Liver (tissue), 9 donors: ENCODE results near the gene OR5B3. TPM values are rescaled to one million over a fixed set of nuclear protein-coding genes. Genes with fewer than 3 reads are reported as not detected.

Experiments
- DNase-seq: peaks from one replicate; pipeline ENCODE4 v3.0.0-alpha.2; 2017; ENCODE audit warnings: low spot score
- H3K27ac ChIP-seq, 2 donors: one replicate each; pipeline ENCODE4 v1.7.0; 2013; ENCODE audit warnings: inconsistent platforms in 2 of 2, low read length in 2 of 2, control low read depth in 1 of 2, low read depth in 1 of 2, mild to moderate bottlenecking in 1 of 2
- H3K27me3 ChIP-seq, 4 donors: one replicate each; pipeline versions ENCODE4 v1.6.1 to v1.7.0; 2013; ENCODE audit warnings: low read length in 3 of 4, inconsistent platforms in 1 of 4, mild to moderate bottlenecking in 1 of 4, moderate library complexity in 1 of 4; ENCODE audit not compliant: control insufficient read depth in 4 of 4, insufficient read depth in 4 of 4
- H3K36me3 ChIP-seq, 4 donors: one replicate each; pipeline versions ENCODE4 v1.6.1 to v1.7.0; 2013; ENCODE audit warnings: low read length in 3 of 4, mild to moderate bottlenecking in 3 of 4, low read depth in 1 of 4, moderate library complexity in 1 of 4; ENCODE audit not compliant: control insufficient read depth in 4 of 4, insufficient read depth in 3 of 4
- H3K4me1 ChIP-seq, 4 donors: one replicate each; pipeline versions ENCODE4 v1.6.1 to v1.7.0; 2013; ENCODE audit warnings: low read length in 3 of 4, mild to moderate bottlenecking in 3 of 4, moderate library complexity in 1 of 4; ENCODE audit not compliant: control insufficient read depth in 4 of 4, insufficient read depth in 4 of 4
- H3K4me3 ChIP-seq, 3 donors: one replicate each; pipeline versions ENCODE4 v1.6.1 to v1.7.0; 2013; ENCODE audit warnings: low read length in 3 of 3, control low read depth in 1 of 3, low read depth in 1 of 3, mild to moderate bottlenecking in 1 of 3
- H3K9ac ChIP-seq, 2 donors: one replicate each; pipeline ENCODE4 v1.7.0; 2013; ENCODE audit warnings: low read length in 2 of 2, mild to moderate bottlenecking in 2 of 2, moderate library complexity in 2 of 2, control low read depth in 1 of 2, low read depth in 1 of 2
- H3K9me3 ChIP-seq, 4 donors: one replicate each; pipeline versions ENCODE4 v1.6.1 to v1.7.0; 2013; ENCODE audit warnings: low read length in 3 of 4; ENCODE audit not compliant: control insufficient read depth in 4 of 4
- ATF3 ChIP-seq: IDR thresholded peaks from 2 replicates; pipeline ENCODE4 v1.6.1; 2016; ENCODE audit warnings: antibody characterized with exemption
- CTCF ChIP-seq: fragments of 150-350 bp; IDR thresholded peaks from 2 replicates; pipeline ENCODE4 v1.5.1; 2017; ENCODE audit warnings: improper control_type of control experiment, low read depth, low read length; ENCODE audit not compliant: missing input control
- EGR1 ChIP-seq, 2 donors: IDR thresholded peaks; 2 replicates each; pipeline ENCODE4 v1.6.1; 2016 to 2018; ENCODE audit warnings: antibody characterized with exemption in 2 of 2, low read depth in 2 of 2
- FOXA1 ChIP-seq: IDR thresholded peaks from 2 replicates; pipeline ENCODE4 v1.6.1; 2016; ENCODE audit warnings: antibody characterized with exemption
- FOXA2 ChIP-seq: IDR thresholded peaks from 2 replicates; pipeline ENCODE4 v1.6.1; 2016; ENCODE audit warnings: antibody characterized with exemption
- GABPA ChIP-seq, 2 donors: IDR thresholded peaks in 1 of 2; conservative IDR thresholded peaks in 1 of 2; 2 replicates each; pipeline ENCODE4 v1.6.1; 2016; ENCODE audit warnings: antibody characterized with exemption in 2 of 2, mild to moderate bottlenecking in 1 of 2, moderate library complexity in 1 of 2
- HNF4A ChIP-seq, 2 donors: conservative IDR thresholded peaks; 2 replicates each; pipeline ENCODE4 v1.6.1; 2016; ENCODE audit warnings: antibody characterized with exemption in 2 of 2, mild to moderate bottlenecking in 2 of 2
- JUND ChIP-seq, 2 donors: IDR thresholded peaks; 2 replicates each; pipeline ENCODE4 v1.6.1; 2016; ENCODE audit warnings: antibody characterized with exemption in 2 of 2
- NR2F2 ChIP-seq: IDR thresholded peaks from 2 replicates; pipeline ENCODE4 v1.6.1; 2016; ENCODE audit warnings: antibody characterized with exemption
- REST ChIP-seq: IDR thresholded peaks from 2 replicates; pipeline ENCODE4 v1.6.1; 2016; ENCODE audit warnings: antibody characterized with exemption, mild to moderate bottlenecking
- RXRA ChIP-seq, 2 donors: IDR thresholded peaks; 2 replicates each; pipeline ENCODE4 v1.6.1; 2017 to 2018; ENCODE audit warnings: antibody characterized with exemption in 2 of 2, mild to moderate bottlenecking in 1 of 2
- SP1 ChIP-seq: IDR thresholded peaks from 2 replicates; pipeline ENCODE4 v1.6.1; 2018; ENCODE audit warnings: antibody characterized with exemption, mild to moderate bottlenecking
- TAF1 ChIP-seq: conservative IDR thresholded peaks from 2 replicates; pipeline ENCODE4 v1.6.1; 2016; ENCODE audit warnings: antibody characterized with exemption, mild to moderate bottlenecking
- ZBTB33 ChIP-seq: IDR thresholded peaks from 2 replicates; pipeline ENCODE4 v1.6.1; 2016; ENCODE audit warnings: antibody characterized with exemption
- WGBS: extraction: QIAGEN DNeasy Blood & Tissue Kit; methylation state at CpG from one replicate; pipeline ENCODE4 v1.1.7; 2013; 5-methylcytosine and 5-hydroxymethylcytosine counted together
- polyA plus RNA-seq, 2 donors: library from polyadenylated mRNA; stranded (reverse) in 1 of 2; unstranded in 1 of 2; fragments of 200-250 nt in 1 of 2; fragments of >200 nt in 1 of 2; fragmentation: Nextera tagmentation in 1 of 2; extraction: Ambion mirVana in 1 of 2; gene quantifications; one replicate each; pipeline versions ENCODE4 v1.2.1 to v1.2.3, GENCODE V29; 2013 to 2015
- total RNA-seq, 2 donors: library from RNA; depleted of rRNA; stranded (reverse); fragments of >200 nt; gene quantifications; one replicate each; pipeline ENCODE4 v1.2.3, GENCODE V29; 2014
- donor health status: healthy.
- donor health status: healthy.
- donor health status: healthy.
- donor health status: healthy.
- donor health status: healthy.

Gene OR5B3
- total and polyA plus RNA-seq, 4 donors = not detected

GRCh38 chr11:58433638-58434203 lies 27.0 kb upstream of the OR5B3 start:
- Histone ChIP-seq H3K27ac (no peak overlapping the region), H3K4me3 (no peak overlapping the region), H3K9ac (no peak overlapping the region), H3K27me3 (no peaks in the 10 kb centered on the region), H3K36me3 (no peaks in the 10 kb centered on the region), H3K4me1 (no peaks in the 10 kb centered on the region), H3K9me3 (peaks cover 0 to 8% (median 3%) of the 10 kb centered on the region in 4 donors)
- WGBS = 63% methylated on average over 3 of the region's 3 CpGs
- TF ChIP-seq FOXA2 = no peak
- no peak for TF ChIP-seq REST
- TF ChIP-seq FOXA1 = no peak
- no peak for TF ChIP-seq JUND (IDR thresholded peaks at IDR 0.05)
- no peak for TF ChIP-seq RXRA (IDR thresholded peaks at IDR 0.05)
- no peak for TF ChIP-seq SP1
- TF ChIP-seq EGR1 (IDR thresholded peaks at IDR 0.05; ENCODE audit: low read depth in 2 of 2) = no peak
- no peak for TF ChIP-seq TAF1
- no peak for TF ChIP-seq ATF3
- TF ChIP-seq HNF4A (conservative IDR thresholded peaks at IDR 0.05) = no peak
- TF ChIP-seq ZBTB33 = no peak
- no peak for TF ChIP-seq GABPA (IDR thresholded peaks at IDR 0.05 in 1 of 2, conservative IDR thresholded peaks at IDR 0.05 in 1 of 2)
- TF ChIP-seq CTCF = no peak
- DNase-seq = no peak

- no peak for TF ChIP-seq RXRA (IDR thresholded peaks at IDR 0.05)
- no peak for TF ChIP-seq ATF3
- no peak for TF ChIP-seq NR2F2
- TF ChIP-seq REST = no peak
- no peak for TF ChIP-seq CTCF
- Histone ChIP-seq H3K4me3 (no peak overlapping the region), H3K9ac (no peak overlapping the region), H3K4me1 (no peaks in the 10 kb centered on the region), H3K9me3 (peaks cover 0 to 8% (median 0%) of the 10 kb centered on the region in 4 donors), H3K36me3 (no peaks in the 10 kb centered on the region), H3K27ac (no peak overlapping the region), H3K27me3 (no peaks in the 10 kb centered on the region)
- 28% methylated on average over 1 of the region's 1 CpG for WGBS
- DNase-seq = no peak
Measured at GRCh38 chr11:58429273-58429672, 22.6 kb upstream of the OR5B3 start.
